Stimulated activated CD8-positive, alpha-beta memory T cell treated with anti-CD3 and anti-CD28 coated beads, Interleukin-15, amount 100 ng/mL, for 48 hours (primary cell): ENCODE data around the gene GRIK4.
"Not testable (repeated sequence)": the region's sequence is repeated elsewhere in the genome, so short reads cannot be mapped to it uniquely, and the experiment has no call there.

ENCODE experiments used
- DNase-seq, 2 donors: peaks; one replicate each; pipeline ENCODE4 v3.0.0-alpha.2; 2020; ENCODE audit warnings: low read depth in 2 of 2

The GRIK4 gene

GRCh38 chr11:120778685-120779490 is 267.3 kb downstream of the GRIK4 start:
- no peak for DNase-seq

- no peak for DNase-seq
Observed at GRCh38 chr11:120780239-120780638, 268.7 kb downstream of the GRIK4 start.

GRCh38 chr11:120781486-120782120 is 270.1 kb downstream of the GRIK4 start:
- DNase-seq, result no peak

GRCh38 chr11:120784566-120785251 is 273.2 kb downstream of the GRIK4 start:
- no peak for DNase-seq

- DNase-seq, result no peak
Observed at GRCh38 chr11:120785576-120785975, 274.0 kb downstream of the GRIK4 start.

GRCh38 chr11:120786206-120786735 is 274.7 kb downstream of the GRIK4 start:
- DNase-seq, result no peak

- not testable (repeated sequence) for DNase-seq
Observed at GRCh38 chr11:120787224-120787623, 275.7 kb downstream of the GRIK4 start.

GRCh38 chr11:120789391-120789790 is 277.8 kb downstream of the GRIK4 start:
- DNase-seq, result no peak

GRCh38 chr11:120792306-120792705 is 280.8 kb downstream of the GRIK4 start:
- no peak for DNase-seq

GRCh38 chr11:120793150-120793549 is 281.6 kb downstream of the GRIK4 start:
- DNase-seq, result no peak

- DNase-seq, result no peak
Observed at GRCh38 chr11:120793806-120794479, 282.4 kb downstream of the GRIK4 start.

- DNase-seq, result no peak
Observed at GRCh38 chr11:120794748-120795147, 283.2 kb downstream of the GRIK4 start.

- no peak for DNase-seq
Observed at GRCh38 chr11:120795185-120795584, 283.6 kb downstream of the GRIK4 start.

- DNase-seq, result no peak
Observed at GRCh38 chr11:120797143-120797542, 285.6 kb downstream of the GRIK4 start.

- no peak for DNase-seq
Observed at GRCh38 chr11:120798854-120799253, 287.3 kb downstream of the GRIK4 start.

GRCh38 chr11:120800206-120800605 is 288.7 kb downstream of the GRIK4 start:
- no peak for DNase-seq

GRCh38 chr11:120801801-120802689 is 290.5 kb downstream of the GRIK4 start:
- DNase-seq, result peak; percentile 6 to 8

- DNase-seq, result no peak
Observed at GRCh38 chr11:120805960-120806555, 294.5 kb downstream of the GRIK4 start.

GRCh38 chr11:120807414-120808150 is 296.0 kb downstream of the GRIK4 start:
- DNase-seq, result no peak

GRCh38 chr11:120808616-120809050 is 297.1 kb downstream of the GRIK4 start:
- DNase-seq, result no peak
